SK-N-SH (cell line): Measurements from ENCODE around the gene HBB. TPM values are rescaled to one million over a fixed set of nuclear protein-coding genes. Genes with fewer than 3 reads are reported as not detected.

Experiments used
- CTCF ChIA-PET: fragments of 300-600, 350-600 bp; formaldehyde crosslinking; extraction: SDS; loops from one replicate; lab custom pipeline; 2021; lab: Yijun Ruan, JAX
- POLR2A ChIA-PET: fragments of 350-600 bp; sonication (Branson Sonifier 250); formaldehyde crosslinking; extraction: SDS; loops from one replicate; lab custom pipeline; 2020; ENCODE audit warnings: antibody characterized with exemption, inconsistent platforms; lab: Yijun Ruan, JAX
- DNase-seq: peaks from one replicate; pipeline ENCODE4 v3.0.0; 2012
- H2AFZ ChIP-seq: fragments of 200-600 bp; sonication (generic); 2 replicates; pipeline ENCODE4 v1.8.1; 2016; ENCODE audit warnings: antibody characterized with exemption, mild to moderate bottlenecking, low read depth
- H3F3A ChIP-seq: fragments of 200-600 bp; sonication (generic); replicated peaks from 2 replicates; pipeline ENCODE3; 2016; ENCODE audit warnings: antibody characterized with exemption, mild to moderate bottlenecking; ENCODE audit not compliant: insufficient read depth
- H3K27ac ChIP-seq, 2 experiments: fragments of 200-500 bp in 1 of 2; fragments of 200-600 bp in 1 of 2; sonication (Bioruptor generic) in 1 of 2; sonication (generic), shearing (Covaris generic) in 1 of 2; 2 replicates each; pipeline versions ENCODE4 v1.5.1 to v1.6.1; 2014 to 2016; ENCODE audit warnings: low read depth in 2 of 2, inconsistent platforms in 1 of 2, low read length in 1 of 2, mild to moderate bottlenecking in 1 of 2, mixed read lengths in 1 of 2
- H3K27me3 ChIP-seq: fragments of 200-600 bp; sonication (generic), shearing (Covaris generic); 2 replicates; pipeline ENCODE4 v1.6.1; 2016; ENCODE audit warnings: mixed run types; ENCODE audit not compliant: insufficient read depth
- H3K36me3 ChIP-seq, 2 experiments: fragments of 200-500 bp in 1 of 2; fragments of 200-600 bp in 1 of 2; sonication (Bioruptor generic) in 1 of 2; sonication (generic) in 1 of 2; replicated peaks in 1 of 2; 2 replicates each; pipeline versions ENCODE3 to v1.5.1; 2014 to 2016; ENCODE audit warnings: low read length in 1 of 2, mild to moderate bottlenecking in 1 of 2; ENCODE audit not compliant: insufficient read depth in 2 of 2, control insufficient read depth in 1 of 2
- H3K4me1 ChIP-seq, 2 experiments: fragments of 200-500 bp in 1 of 2; fragments of 200-600 bp in 1 of 2; sonication (Bioruptor generic) in 1 of 2; sonication (generic), shearing (Covaris generic) in 1 of 2; 2 replicates each; pipeline versions ENCODE4 v1.5.1 to v1.6.1; 2014 to 2016; ENCODE audit warnings: low read depth in 1 of 2, low read length in 1 of 2, mixed run types in 1 of 2; ENCODE audit not compliant: insufficient read depth in 2 of 2, control insufficient read depth in 1 of 2
- H3K4me2 ChIP-seq: fragments of 200-600 bp; sonication (generic), shearing (Covaris generic); 2 replicates; pipeline ENCODE4 v1.6.1; 2017; ENCODE audit warnings: mixed run types
- H3K4me3 ChIP-seq, 2 experiments: fragments of 200-500 bp in 1 of 2; fragments of 200-600 bp in 1 of 2; sonication (Bioruptor generic) in 1 of 2; sonication (generic), shearing (Covaris generic) in 1 of 2; 2 replicates each; pipeline versions ENCODE4 v1.5.1 to v1.8.1; 2014 to 2016; ENCODE audit warnings: low read depth in 2 of 2, inconsistent platforms in 1 of 2, low read length in 1 of 2, mild to moderate bottlenecking in 1 of 2, mixed read lengths in 1 of 2, moderate library complexity in 1 of 2
- H3K79me2 ChIP-seq: fragments of 200-600 bp; sonication (generic); 2 replicates; pipeline ENCODE4 v1.8.1; 2017; ENCODE audit warnings: mild to moderate bottlenecking; ENCODE audit not compliant: insufficient read depth
- H3K9ac ChIP-seq: fragments of 200-600 bp; sonication (generic); 2 replicates; pipeline ENCODE4 v1.6.1; 2017; ENCODE audit warnings: mixed run types
- H3K9me2 ChIP-seq: fragments of 200-600 bp; sonication (generic); 2 replicates; pipeline ENCODE4 v1.6.1; 2017; ENCODE audit warnings: mixed run types
- H3K9me3 ChIP-seq: fragments of 200-600 bp; sonication (generic); 2 replicates; pipeline ENCODE4 v1.6.1; 2017; ENCODE audit warnings: mixed run types, mild to moderate bottlenecking, moderate library complexity
- H4K20me1 ChIP-seq: fragments of 200-600 bp; sonication (generic); 2 replicates; pipeline ENCODE4 v1.6.1; 2017; ENCODE audit warnings: mild to moderate bottlenecking, mixed run types; ENCODE audit not compliant: insufficient read depth
- CHD2 ChIP-seq: fragments of 150-350 bp; IDR thresholded peaks from 2 replicates; pipeline ENCODE4 v1.6.1; 2018; ENCODE audit warnings: low read length; ENCODE audit not compliant: partially characterized antibody
- ELF1 ChIP-seq: IDR thresholded peaks from 2 replicates; pipeline ENCODE4 v1.4.0; 2012
- EP300 ChIP-seq, 2 experiments: IDR thresholded peaks; 2 replicates each; pipeline versions ENCODE4 v1.4.0 to v1.6.1; 2012; ENCODE audit warnings: borderline replicate concordance in 1 of 2, low read depth in 1 of 2, low read length in 1 of 2
- EZH2phosphoT487 ChIP-seq: fragments of 200-600 bp; sonication (generic); IDR thresholded peaks from 2 replicates; pipeline ENCODE4 v1.6.1; 2017; ENCODE audit warnings: low read depth, mixed run types, mild to moderate bottlenecking, antibody characterized with exemption, moderate library complexity, borderline replicate concordance
- FOXJ3 ChIP-seq: sonication (generic); formaldehyde crosslinking; IDR thresholded peaks from 2 replicates; pipeline ENCODE4 v1.5.1; 2020; ENCODE audit warnings: mild to moderate bottlenecking, missing genetic modification reagents
- GABPA ChIP-seq: IDR thresholded peaks from 2 replicates; pipeline ENCODE4 v1.4.0; 2012; ENCODE audit warnings: low read depth, mild to moderate bottlenecking
- MAX ChIP-seq: IDR thresholded peaks from 2 replicates; pipeline ENCODE4 v1.4.0; 2012; ENCODE audit warnings: low read depth
- MEF2A ChIP-seq: IDR thresholded peaks from 2 replicates; pipeline ENCODE4 v1.4.0; 2012; ENCODE audit warnings: low read depth, borderline replicate concordance
- MXI1 ChIP-seq: IDR thresholded peaks from 2 replicates; pipeline ENCODE4 v1.6.1; 2012; ENCODE audit warnings: mild to moderate bottlenecking, low read depth, low read length, improper control_type of control experiment
- NFIC ChIP-seq: IDR thresholded peaks from 2 replicates; pipeline ENCODE4 v1.4.0; 2012; ENCODE audit warnings: borderline replicate concordance
- NRF1 ChIP-seq: IDR thresholded peaks from 2 replicates; pipeline ENCODE4 v1.6.1; 2012; ENCODE audit warnings: low read depth, mild to moderate bottlenecking, low read length
- POLR2AphosphoS5 ChIP-seq: IDR thresholded peaks from 2 replicates; pipeline ENCODE4 v1.6.1; 2012; ENCODE audit warnings: low read depth, low read length
- SMC3 ChIP-seq: IDR thresholded peaks from 2 replicates; pipeline ENCODE4 v1.6.1; 2012; ENCODE audit warnings: low read depth, low read length, improper control_type of control experiment
- TAF1 ChIP-seq: IDR thresholded peaks from 2 replicates; pipeline ENCODE4 v1.6.1; 2012; ENCODE audit warnings: low read depth, mild to moderate bottlenecking, low read length, moderate library complexity, borderline replicate concordance
- TCF12 ChIP-seq: IDR thresholded peaks from 2 replicates; pipeline ENCODE4 v1.4.0; 2012
- TEAD4 ChIP-seq: IDR thresholded peaks from 2 replicates; pipeline ENCODE4 v1.4.0; 2012; ENCODE audit warnings: mild to moderate bottlenecking, borderline replicate concordance; ENCODE audit not compliant: insufficient read depth
- USF2 ChIP-seq: fragments of 150-350 bp; IDR thresholded peaks from 2 replicates; pipeline ENCODE4 v1.6.1; 2017; ENCODE audit warnings: antibody characterized with exemption, low read length, low read depth, borderline replicate concordance
- ZBTB33 ChIP-seq: IDR thresholded peaks from 2 replicates; pipeline ENCODE4 v1.4.0; 2012; ENCODE audit warnings: low read depth, borderline replicate concordance
- WGBS: methylation state at CpG from one replicate; pipeline ENCODE4 v1.1.6; 2017; ENCODE audit warnings: low lambda C conversion rate; 5-methylcytosine and 5-hydroxymethylcytosine counted together
- polyA plus RNA-seq, 3 experiments: library from polyadenylated mRNA; depleted of rRNA; stranded (reverse); fragments of >200 nt; gene quantifications; 2 replicates each; pipeline ENCODE4 v1.2.3, GENCODE V29; 2012

HBB gene
- polyA plus RNA-seq, 1 of the 3 experiments (the other 2 are of a cell fraction) = not detected

- Histone ChIP-seq H3K4me1 (no peaks in the 10 kb centered on the region), H3K9me2 (no peaks in the 10 kb centered on the region), H3F3A (no peaks in the 10 kb centered on the region), H3K79me2 (no peaks in the 10 kb centered on the region), H3K27ac (no peak overlapping the region), H3K9ac (no peak overlapping the region), H2AFZ (no peak overlapping the region), H3K4me3 (no peak overlapping the region), H3K9me3 (no peaks in the 10 kb centered on the region), H3K36me3 (no peaks in the 10 kb centered on the region), H3K4me2 (no peak overlapping the region), H4K20me1 (no peaks in the 10 kb centered on the region), H3K27me3 (peaks cover 6% of the 10 kb centered on the region; the same call in 1 of the 2 replicates)
- 19% methylated on average over 3 of the region's 3 CpGs for WGBS
- CTCF ChIA-PET = no interaction called here
- DNase-seq = no peak
- POLR2A ChIA-PET = no interaction called here
- no peak for TF ChIP-seq EZH2phosphoT487
- TF ChIP-seq MXI1 = no peak
- TF ChIP-seq POLR2AphosphoS5 = no peak
- no peak for TF ChIP-seq CHD2
Observed at GRCh38 chr11:5196731-5197130, 30.1 kb downstream of the HBB start.

- ChIA-PET CTCF (no interaction called here), POLR2A (no interaction called here)
- Histone ChIP-seq H3K27ac (no peak overlapping the region), H3K4me3 (no peak overlapping the region), H3K27me3 (peaks cover 6% of the 10 kb centered on the region; the same call in 1 of the 2 replicates), H3K9me3 (no peaks in the 10 kb centered on the region), H2AFZ (no peak overlapping the region), H3K79me2 (no peaks in the 10 kb centered on the region), H3K9ac (no peak overlapping the region), H3K36me3 (no peaks in the 10 kb centered on the region), H3K4me1 (no peaks in the 10 kb centered on the region)
- 6% methylated on average over 4 of the region's 5 CpGs for WGBS
- no peak for DNase-seq
- TF ChIP-seq NFIC (no peak), FOXJ3 (CRISPR knock-in tag) (no peak), ELF1 (no peak), GABPA (no peak)
- TF ChIP-seq, all 33 proteins: peak for 0
- Histone ChIP-seq H3K4me2 (no peak overlapping the region), H3F3A (no peaks in the 10 kb centered on the region), H4K20me1 (no peaks in the 10 kb centered on the region), H3K9me2 (no peaks in the 10 kb centered on the region)
Observed at GRCh38 chr11:5196067-5196466, 30.8 kb downstream of the HBB start.

- Histone ChIP-seq H3F3A (no peaks in the 10 kb centered on the region), H3K9me3 (no peaks in the 10 kb centered on the region), H3K27me3 (no peaks in the 10 kb centered on the region), H3K79me2 (no peaks in the 10 kb centered on the region), H3K9me2 (no peaks in the 10 kb centered on the region), H3K4me3 (no peak overlapping the region), H3K9ac (no peak overlapping the region), H2AFZ (no peak overlapping the region), H3K4me2 (no peak overlapping the region), H3K4me1 (no peaks in the 10 kb centered on the region), H3K27ac (no peak overlapping the region), H3K36me3 (no peaks in the 10 kb centered on the region), H4K20me1 (no peaks in the 10 kb centered on the region)
- ChIA-PET POLR2A (no interaction called here), CTCF (no interaction called here)
- TF ChIP-seq MAX (no peak), FOXJ3 (CRISPR knock-in tag) (no peak), GABPA (no peak), MEF2A (no peak), TEAD4 (no peak), EP300 (IDR thresholded peaks at IDR 0.05; ENCODE audit: borderline replicate concordance in 1 of 2, low read depth in 1 of 2, low read length in 1 of 2) (no peak), USF2 (no peak), ZBTB33 (no peak), NRF1 (no peak), CHD2 (no peak), SMC3 (no peak), TAF1 (no peak), TCF12 (no peak)
- WGBS = 0% methylated on average over 1 of the region's 1 CpG
- DNase-seq = no peak
Observed at GRCh38 chr11:5192738-5193137, 34.1 kb downstream of the HBB start.
